ENCODE measurements around the gene ARL6IP5.

ARL6IP5 gene

GRCh38 chr3:69130689-69131088 is 46.0 kb downstream of the ARL6IP5 start:
- H3K23ac ChIP-seq (ENCODE audit: low read length in 2 of 2) = no peak overlapping the region
- H4K8ac ChIP-seq (ENCODE audit: low read length) = no peak overlapping the region
- DNase-seq = no peak
- H2AFZ ChIP-seq (ENCODE audit: low read depth, low read length) = no peak overlapping the region
- no peak overlapping the region for H4K91ac ChIP-seq (ENCODE audit: low read length)
- H2BK15ac ChIP-seq (ENCODE audit: low read depth, poor library complexity, severe bottlenecking) = no peak overlapping the region
- H3K36me3 ChIP-seq (ENCODE audit: control insufficient read depth in 1 of 2, insufficient read depth in 2 of 2, low read depth in 1 of 2, low read length in 2 of 2) = no peaks in the 10 kb centered on the region
- no peak overlapping the region for H3K27ac ChIP-seq (ENCODE audit: low read length, poor library complexity, severe bottlenecking)
- H3K14ac ChIP-seq (ENCODE audit: low read length in 2 of 2) = no peak overlapping the region
- no peak overlapping the region for H3K18ac ChIP-seq (ENCODE audit: low read depth in 1 of 2, low read length in 2 of 2)
- H2BK120ac ChIP-seq (ENCODE audit: low read depth, low read length) = no peak overlapping the region
- H3K4me2 ChIP-seq (ENCODE audit: low read length, poor library complexity, severe bottlenecking) = no peak overlapping the region
- H3K9ac ChIP-seq (ENCODE audit: low read length) = no peak overlapping the region
- H3K27me3 ChIP-seq (ENCODE audit: control insufficient read depth in 1 of 2, insufficient read depth in 1 of 2, low read length in 2 of 2) = peaks cover 0 to 15% of the 10 kb centered on the region in 2 experiments
- H3K9me3 ChIP-seq (ENCODE audit: control insufficient read depth, low read length) = no peaks in the 10 kb centered on the region
- H3K4ac ChIP-seq (ENCODE audit: low read depth in 1 of 2, low read length in 2 of 2) = no peak overlapping the region
- H3K4me1 ChIP-seq (ENCODE audit: control insufficient read depth, insufficient read depth, low read depth, low read length) = no peaks in the 10 kb centered on the region
- H2BK5ac ChIP-seq (ENCODE audit: low read depth, low read length, poor library complexity, severe bottlenecking) = no peak overlapping the region
- no peaks in the 10 kb centered on the region for H3K79me1 ChIP-seq (replicated peaks; ENCODE audit: low read length, poor library complexity, severe bottlenecking)
- no peak overlapping the region for H2AK5ac ChIP-seq (ENCODE audit: low read length, severe bottlenecking)
- no peak overlapping the region for H2BK12ac ChIP-seq (ENCODE audit: low read length in 2 of 2)
- H3K4me3 ChIP-seq (ENCODE audit: insufficient read depth in 1 of 2, low read depth in 1 of 2, low read length in 2 of 2) = no peak overlapping the region

GRCh38 chr3:69137005-69137404 is 52.3 kb downstream of the ARL6IP5 start:
- H3K4ac ChIP-seq (ENCODE audit: low read depth in 1 of 2, low read length in 2 of 2) = no peak overlapping the region

GRCh38 chr3:69137412-69137811 is 52.7 kb downstream of the ARL6IP5 start:
- no peak overlapping the region for H3K4me2 ChIP-seq (ENCODE audit: low read length, poor library complexity, severe bottlenecking)
- no peak overlapping the region for H3K4me3 ChIP-seq (ENCODE audit: insufficient read depth in 1 of 2, low read depth in 1 of 2, low read length in 2 of 2)
- no peak overlapping the region for H2BK120ac ChIP-seq (ENCODE audit: low read depth, low read length)
- no peak overlapping the region for H2BK5ac ChIP-seq (ENCODE audit: low read depth, low read length, poor library complexity, severe bottlenecking)
- no peaks in the 10 kb centered on the region for H3K4me1 ChIP-seq (ENCODE audit: control insufficient read depth, insufficient read depth, low read depth, low read length)
- H4K8ac ChIP-seq (ENCODE audit: low read length) = no peak overlapping the region
- H4K91ac ChIP-seq (ENCODE audit: low read length) = no peak overlapping the region
- DNase-seq = no peak
- no peak overlapping the region for H3K27ac ChIP-seq (ENCODE audit: low read length, poor library complexity, severe bottlenecking)
- peaks cover 10 to 23% of the 10 kb centered on the region in 2 experiments for H3K27me3 ChIP-seq (ENCODE audit: control insufficient read depth in 1 of 2, insufficient read depth in 1 of 2, low read length in 2 of 2)
- no peak overlapping the region for H3K14ac ChIP-seq (ENCODE audit: low read length in 2 of 2)
- no peak overlapping the region for H2AFZ ChIP-seq (ENCODE audit: low read depth, low read length)
- no peak overlapping the region for H3K4ac ChIP-seq (ENCODE audit: low read depth in 1 of 2, low read length in 2 of 2)
- no peak overlapping the region for H2BK15ac ChIP-seq (ENCODE audit: low read depth, poor library complexity, severe bottlenecking)
- H3K36me3 ChIP-seq (ENCODE audit: control insufficient read depth in 1 of 2, insufficient read depth in 2 of 2, low read depth in 1 of 2, low read length in 2 of 2) = no peaks in the 10 kb centered on the region
- H2BK12ac ChIP-seq (ENCODE audit: low read length in 2 of 2) = no peak overlapping the region
- H3K9ac ChIP-seq (ENCODE audit: low read length) = no peak overlapping the region
- H3K9me3 ChIP-seq (ENCODE audit: control insufficient read depth, low read length) = no peaks in the 10 kb centered on the region
- WGBS = 100% methylated on average over 1 of the region's 2 CpGs
- no peak overlapping the region for H3K23ac ChIP-seq (ENCODE audit: low read length in 2 of 2)
- no peaks in the 10 kb centered on the region for H3K79me1 ChIP-seq (replicated peaks; ENCODE audit: low read length, poor library complexity, severe bottlenecking)
- no peak overlapping the region for H3K18ac ChIP-seq (ENCODE audit: low read depth in 1 of 2, low read length in 2 of 2)
- no peak overlapping the region for H2AK5ac ChIP-seq (ENCODE audit: low read length, severe bottlenecking)

More at GRCh38 chr3:69137005-69137404, 52.3 kb downstream of the ARL6IP5 start:
- Histone ChIP-seq H3K9me3 (ENCODE audit: control insufficient read depth, low read length) (no peaks in the 10 kb centered on the region), H4K91ac (ENCODE audit: low read length) (no peak overlapping the region), H3K36me3 (ENCODE audit: control insufficient read depth in 1 of 2, insufficient read depth in 2 of 2, low read depth in 1 of 2, low read length in 2 of 2) (no peaks in the 10 kb centered on the region), H3K9ac (ENCODE audit: low read length) (no peak overlapping the region), H3K27me3 (ENCODE audit: control insufficient read depth in 1 of 2, insufficient read depth in 1 of 2, low read length in 2 of 2) (peaks cover 10 to 23% of the 10 kb centered on the region in 2 experiments), H3K79me1 (replicated peaks; ENCODE audit: low read length, poor library complexity, severe bottlenecking) (no peaks in the 10 kb centered on the region), H2AK5ac (ENCODE audit: low read length, severe bottlenecking) (no peak overlapping the region), H2BK120ac (ENCODE audit: low read depth, low read length) (no peak overlapping the region), H2BK5ac (ENCODE audit: low read depth, low read length, poor library complexity, severe bottlenecking) (no peak overlapping the region), H3K14ac (ENCODE audit: low read length in 2 of 2) (no peak overlapping the region), H2AFZ (ENCODE audit: low read depth, low read length) (no peak overlapping the region), H3K23ac (ENCODE audit: low read length in 2 of 2) (no peak overlapping the region), H3K4me1 (ENCODE audit: control insufficient read depth, insufficient read depth, low read depth, low read length) (no peaks in the 10 kb centered on the region), H3K4me2 (ENCODE audit: low read length, poor library complexity, severe bottlenecking) (no peak overlapping the region), H3K18ac (ENCODE audit: low read depth in 1 of 2, low read length in 2 of 2) (no peak overlapping the region), H4K8ac (ENCODE audit: low read length) (no peak overlapping the region), H3K27ac (ENCODE audit: low read length, poor library complexity, severe bottlenecking) (no peak overlapping the region), H2BK12ac (ENCODE audit: low read length in 2 of 2) (no peak overlapping the region), H2BK15ac (ENCODE audit: low read depth, poor library complexity, severe bottlenecking) (no peak overlapping the region), H3K4me3 (ENCODE audit: insufficient read depth in 1 of 2, low read depth in 1 of 2, low read length in 2 of 2) (no peak overlapping the region)
- no peak for DNase-seq

- Histone ChIP-seq H4K8ac (ENCODE audit: low read length) (no peak overlapping the region), H3K4me3 (ENCODE audit: insufficient read depth in 1 of 2, low read depth in 1 of 2, low read length in 2 of 2) (no peak overlapping the region), H3K4me2 (ENCODE audit: low read length, poor library complexity, severe bottlenecking) (no peak overlapping the region), H4K91ac (ENCODE audit: low read length) (no peak overlapping the region), H3K14ac (ENCODE audit: low read length in 2 of 2) (no peak overlapping the region), H3K18ac (ENCODE audit: low read depth in 1 of 2, low read length in 2 of 2) (no peak overlapping the region), H3K4me1 (ENCODE audit: control insufficient read depth, insufficient read depth, low read depth, low read length) (peaks cover 3% of the 10 kb centered on the region), H3K27me3 (ENCODE audit: control insufficient read depth in 1 of 2, insufficient read depth in 1 of 2, low read length in 2 of 2) (peaks cover 10 to 23% of the 10 kb centered on the region in 2 experiments), H2AFZ (ENCODE audit: low read depth, low read length) (no peak overlapping the region), H3K9me3 (ENCODE audit: control insufficient read depth, low read length) (no peaks in the 10 kb centered on the region), H3K4ac (ENCODE audit: low read depth in 1 of 2, low read length in 2 of 2) (no peak overlapping the region), H2BK15ac (ENCODE audit: low read depth, poor library complexity, severe bottlenecking) (no peak overlapping the region), H2BK5ac (ENCODE audit: low read depth, low read length, poor library complexity, severe bottlenecking) (no peak overlapping the region), H2BK12ac (ENCODE audit: low read length in 2 of 2) (no peak overlapping the region), H3K79me1 (replicated peaks; ENCODE audit: low read length, poor library complexity, severe bottlenecking) (no peaks in the 10 kb centered on the region), H3K23ac (ENCODE audit: low read length in 2 of 2) (no peak overlapping the region), H2AK5ac (ENCODE audit: low read length, severe bottlenecking) (no peak overlapping the region), H3K9ac (ENCODE audit: low read length) (no peak overlapping the region), H2BK120ac (ENCODE audit: low read depth, low read length) (no peak overlapping the region), H3K36me3 (ENCODE audit: control insufficient read depth in 1 of 2, insufficient read depth in 2 of 2, low read depth in 1 of 2, low read length in 2 of 2) (no peaks in the 10 kb centered on the region), H3K27ac (ENCODE audit: low read length, poor library complexity, severe bottlenecking) (no peak overlapping the region)
- no peak for DNase-seq
Observed at GRCh38 chr3:69141313-69141712, 56.6 kb downstream of the ARL6IP5 start.
